CD4-positive, alpha-beta T cell treated with Interleukin-12 subunit alpha and Interleukin-12 subunit beta, for 1 hour (primary cell): ENCODE results near the gene ST13.
"Not testable (repeated sequence)": the region's sequence is repeated elsewhere in the genome, so short reads cannot be mapped to it uniquely, and the experiment has no call there.

ENCODE experiments used
- DNase-seq: peaks from one replicate; pipeline ENCODE4 v3.0.0-alpha.2; 2020

ST13 gene

GRCh38 chr22:40834619-40835018 is 21.8 kb downstream of the ST13 start:
- DNase-seq = no peak

GRCh38 chr22:40829131-40829530 is 27.3 kb downstream of the ST13 start:
- no peak for DNase-seq

GRCh38 chr22:40826984-40827741 is 29.3 kb downstream of the ST13 start:
- no peak for DNase-seq

- DNase-seq = not testable (repeated sequence)
Observed at GRCh38 chr22:40826292-40826691, 30.1 kb downstream of the ST13 start.

GRCh38 chr22:40823426-40823825 is 33.0 kb downstream of the ST13 start:
- DNase-seq = no peak

- DNase-seq = no peak
Observed at GRCh38 chr22:40819599-40820140, 36.8 kb downstream of the ST13 start.

GRCh38 chr22:40818747-40819598 is 37.5 kb downstream of the ST13 start, which contains the start of gene SLC25A17:
SLC25A17 (minus strand) TSS chr22:40819346; CDS start chr22:40819248, 98 bp downstream.
- DNase-seq = peak; percentile 88

GRCh38 chr22:40818192-40818746 is 38.2 kb downstream of the ST13 start:
- peak; percentile 24 for DNase-seq

- no peak for DNase-seq
Observed at GRCh38 chr22:40817737-40818136, 38.7 kb downstream of the ST13 start.

GRCh38 chr22:40813912-40814315 is 42.5 kb downstream of the ST13 start:
- no peak for DNase-seq

- no peak for DNase-seq
Observed at GRCh38 chr22:40808018-40808841, 48.2 kb downstream of the ST13 start.

GRCh38 chr22:40806711-40807110 is 49.7 kb downstream of the ST13 start:
- DNase-seq = no peak

GRCh38 chr22:40805699-40806203 is 50.7 kb downstream of the ST13 start:
- no peak for DNase-seq

- no peak for DNase-seq
Observed at GRCh38 chr22:40805239-40805638, 51.2 kb downstream of the ST13 start.

- DNase-seq = no peak
Observed at GRCh38 chr22:40803321-40803720, 53.1 kb downstream of the ST13 start.

GRCh38 chr22:40799008-40799407 is 57.4 kb downstream of the ST13 start:
- no peak for DNase-seq

GRCh38 chr22:40797427-40797826 is 59.0 kb downstream of the ST13 start:
- DNase-seq = no peak

GRCh38 chr22:40792451-40792850 is 64.0 kb downstream of the ST13 start:
- no peak for DNase-seq

- DNase-seq = no peak
Observed at GRCh38 chr22:40791241-40791640, 65.2 kb downstream of the ST13 start.

- DNase-seq = no peak
Observed at GRCh38 chr22:40789131-40789530, 67.3 kb downstream of the ST13 start.

GRCh38 chr22:40782521-40782920 is 73.9 kb downstream of the ST13 start:
- DNase-seq = no peak

- DNase-seq = not testable (repeated sequence)
Observed at GRCh38 chr22:40781749-40782148, 74.7 kb downstream of the ST13 start.
